Large intestine (tissue), 12 donors: ENCODE results near the gene APOF. TPM values are rescaled to one million over a fixed set of nuclear protein-coding genes. Genes with fewer than 3 reads are reported as not detected.
"Not testable (repeated sequence)": the region's sequence is repeated elsewhere in the genome, so short reads cannot be mapped to it uniquely, and the experiment has no call there.

Experiments used
- DNase-seq, 2 donors: peaks; one replicate each; pipeline versions ENCODE4 v3.0.0 to v3.0.0-alpha.2; 2013
- H3K27ac ChIP-seq: one replicate; pipeline ENCODE4 v1.5.1; 2013; ENCODE audit warnings: low read length
- H3K27me3 ChIP-seq: 2 replicates; pipeline ENCODE4 v1.6.1; 2013; ENCODE audit warnings: low read length; ENCODE audit not compliant: control insufficient read depth, insufficient read depth
- H3K36me3 ChIP-seq: 2 replicates; pipeline ENCODE4 v1.6.1; 2013; ENCODE audit warnings: low read length; ENCODE audit not compliant: control insufficient read depth, insufficient read depth
- H3K4me1 ChIP-seq: one replicate; pipeline ENCODE4 v1.6.1; 2013; ENCODE audit warnings: low read length; ENCODE audit not compliant: control insufficient read depth, insufficient read depth
- H3K4me3 ChIP-seq: one replicate; pipeline ENCODE4 v1.5.1; 2013; ENCODE audit warnings: low read length
- H3K9me3 ChIP-seq: one replicate; pipeline ENCODE4 v1.6.1; 2013; ENCODE audit warnings: mild to moderate bottlenecking, low read depth, low read length, moderate library complexity; ENCODE audit not compliant: control insufficient read depth
- WGBS: methylation state at CpG from one replicate; pipeline ENCODE4 v1.1.5; 2013; ENCODE audit warnings: low lambda C conversion rate; ENCODE audit not compliant: insufficient coverage; 5-methylcytosine and 5-hydroxymethylcytosine counted together
- long read RNA-seq, 11 donors: transcript quantifications; one replicate each; lab custom pipeline, GENCODE V29; 2026
- polyA plus RNA-seq: library from polyadenylated mRNA; unstranded; fragments of 120-200 nt; gene quantifications from one replicate; pipeline ENCODE4 v1.2.1, GENCODE V29; 2013

APOF gene, protein sequence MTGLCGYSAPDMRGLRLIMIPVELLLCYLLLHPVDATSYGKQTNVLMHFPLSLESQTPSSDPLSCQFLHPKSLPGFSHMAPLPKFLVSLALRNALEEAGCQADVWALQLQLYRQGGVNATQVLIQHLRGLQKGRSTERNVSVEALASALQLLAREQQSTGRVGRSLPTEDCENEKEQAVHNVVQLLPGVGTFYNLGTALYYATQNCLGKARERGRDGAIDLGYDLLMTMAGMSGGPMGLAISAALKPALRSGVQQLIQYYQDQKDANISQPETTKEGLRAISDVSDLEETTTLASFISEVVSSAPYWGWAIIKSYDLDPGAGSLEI
- polyA plus RNA-seq = 0.06 TPM
- long read RNA-seq, donor 1 = 0 reads
- long read RNA-seq, donor 2 = 0 reads
- long read RNA-seq, donor 3 = 0 reads
- long read RNA-seq, donor 4 = 0 reads
- long read RNA-seq, donor 5 = 0 reads
- long read RNA-seq, donor 6 = 0 reads
- long read RNA-seq, donor 7 = 0 reads
- long read RNA-seq, donor 8 = 0 reads
- long read RNA-seq, donor 9 = 0 reads
- long read RNA-seq, donor 10 = 0 reads
- long read RNA-seq, donor 11 = 0 reads

DNA sequence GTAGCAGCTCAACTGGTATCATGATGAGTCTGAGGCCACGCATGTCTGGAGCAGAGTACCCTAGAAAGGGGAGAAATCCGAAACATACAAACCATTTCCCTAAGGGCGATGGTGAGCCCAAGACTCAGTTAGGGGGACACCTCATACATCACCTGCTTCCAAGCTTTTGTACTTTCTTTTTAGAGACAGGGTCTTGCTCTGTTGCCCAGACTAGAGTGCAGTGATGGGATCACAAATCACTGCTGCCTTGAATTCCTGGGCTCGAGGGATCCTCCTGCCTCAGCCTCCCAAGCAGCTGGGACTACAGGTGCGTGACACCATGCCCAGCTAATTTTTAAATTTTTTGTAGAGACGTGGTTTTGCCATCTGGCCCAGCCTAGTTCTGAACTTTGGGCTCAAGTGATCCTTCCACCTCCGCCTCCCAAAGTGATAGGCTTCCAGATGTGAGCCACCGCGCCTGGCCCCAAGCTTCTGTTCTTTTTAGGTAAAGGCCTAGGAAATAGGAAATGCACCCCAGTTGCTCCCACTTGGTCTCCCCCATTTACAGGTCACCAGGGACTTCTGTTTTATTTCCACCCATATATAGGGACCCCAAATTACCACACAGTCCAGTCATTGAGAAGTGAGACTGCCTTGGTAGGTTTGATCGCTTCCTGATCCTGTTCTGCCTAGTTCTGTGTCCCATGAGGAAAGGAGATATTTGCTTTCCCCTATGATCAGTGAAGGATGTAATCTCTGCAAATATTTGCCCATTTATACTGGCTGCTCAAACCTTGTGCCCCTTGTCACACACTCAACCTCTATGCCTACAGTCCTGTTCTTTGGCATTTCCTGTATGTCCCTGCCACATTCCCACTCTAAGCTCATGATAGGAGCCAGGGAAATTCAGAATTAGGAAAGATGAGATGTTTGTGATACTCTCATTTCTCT, at the start of gene APOF:
APOF (minus strand) TSS at position 728 of the 930 bp plus-strand sequence; CDS start at position 616, 112 bp downstream.
- DNase-seq = no peak
- 60% methylated on average over 1 of the region's 10 CpGs for WGBS
- Histone ChIP-seq H3K4me1 (peaks cover 8% of the 10 kb centered on the region), H3K4me3 (no peak within 1 kb of the TSS), H3K36me3 (no peaks in the 10 kb centered on the region), H3K27me3 (no peaks in the 10 kb centered on the region), H3K9me3 (no peaks in the 10 kb centered on the region), H3K27ac (no peak within 1 kb of the TSS)

DNA sequence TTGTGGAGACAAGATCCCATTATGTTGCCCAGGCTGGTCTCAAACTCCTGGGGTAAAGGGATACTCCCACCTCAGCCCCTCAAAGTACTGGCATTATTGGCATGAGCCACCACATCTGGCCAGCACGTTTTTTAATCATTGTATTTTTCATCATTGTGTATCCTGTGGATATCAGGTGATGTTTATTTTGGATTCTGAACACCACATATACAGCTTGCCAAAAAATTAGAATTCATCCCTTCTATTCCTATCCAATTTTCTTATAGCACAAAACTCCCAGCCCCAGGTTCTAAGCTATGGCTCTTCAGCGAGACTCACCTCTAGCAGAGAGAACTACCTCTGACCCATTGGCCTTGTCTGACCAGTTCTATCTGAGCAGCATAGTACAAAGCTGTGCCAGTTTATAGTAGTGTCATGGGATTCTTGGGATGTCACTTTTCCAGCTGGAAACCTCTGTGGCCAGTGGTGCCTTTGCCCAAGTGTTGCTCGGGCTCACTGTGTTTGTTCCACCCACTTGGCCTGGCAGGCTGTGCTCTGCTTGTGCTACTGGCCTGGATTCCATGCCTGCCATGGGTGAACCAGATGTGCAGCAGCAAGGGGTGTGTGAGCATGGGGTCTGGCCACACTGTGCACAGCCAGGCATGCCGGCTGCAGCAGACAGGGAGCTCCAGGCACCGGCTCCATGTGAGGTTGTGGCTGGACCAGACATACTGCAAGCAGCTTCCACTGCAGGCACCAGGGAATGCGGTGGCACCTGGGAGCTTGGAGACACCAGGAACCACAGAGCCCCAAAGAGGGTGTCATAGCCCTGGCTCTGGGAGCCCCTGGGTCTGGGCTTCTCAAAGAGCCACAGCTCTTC, 49.4 kb upstream of the APOF start:
- Histone ChIP-seq H3K4me3 (no peak overlapping the region), H3K4me1 (peaks cover 5% of the 10 kb centered on the region)
- no CpG with 5 or more reads among the region's 6 CpGs for WGBS

DNA sequence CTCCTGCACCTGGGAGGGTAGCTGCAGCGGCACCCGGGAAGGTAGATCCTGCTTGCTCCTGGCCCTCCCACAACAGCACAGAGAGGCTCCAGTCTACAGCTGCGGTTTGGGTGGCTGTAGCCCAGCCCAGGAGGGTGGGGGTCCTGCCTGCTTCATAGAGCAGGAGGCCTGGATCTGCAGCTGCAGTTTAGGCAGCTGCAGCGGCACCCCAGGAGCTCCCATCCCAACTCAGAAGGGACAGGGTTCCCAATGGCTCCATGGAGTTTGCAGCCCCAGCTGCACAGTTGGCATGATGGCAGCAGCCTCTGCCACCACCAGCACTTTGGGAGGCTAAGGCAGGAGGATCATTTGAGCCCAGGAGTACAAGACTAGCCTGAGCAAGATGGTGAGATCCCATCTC, 48.1 kb upstream of the APOF start:
- no peak overlapping the region for H3K27ac ChIP-seq
- no peaks in the 10 kb centered on the region for H3K36me3 ChIP-seq
- peaks cover 5% of the 10 kb centered on the region for H3K4me1 ChIP-seq
- no CpG with 5 or more reads among the region's 4 CpGs for WGBS
- no peak for DNase-seq
- no peak overlapping the region for H3K4me3 ChIP-seq
- no peaks in the 10 kb centered on the region for H3K9me3 ChIP-seq
- H3K27me3 ChIP-seq = no peaks in the 10 kb centered on the region

More for the DNA sequence above, 49.4 kb upstream of the APOF start:
- H3K27ac ChIP-seq = no peak overlapping the region
- peaks cover under 1% of the 10 kb centered on the region for H3K36me3 ChIP-seq
- no peaks in the 10 kb centered on the region for H3K27me3 ChIP-seq
- H3K9me3 ChIP-seq = no peaks in the 10 kb centered on the region
- DNase-seq = no peak

DNA sequence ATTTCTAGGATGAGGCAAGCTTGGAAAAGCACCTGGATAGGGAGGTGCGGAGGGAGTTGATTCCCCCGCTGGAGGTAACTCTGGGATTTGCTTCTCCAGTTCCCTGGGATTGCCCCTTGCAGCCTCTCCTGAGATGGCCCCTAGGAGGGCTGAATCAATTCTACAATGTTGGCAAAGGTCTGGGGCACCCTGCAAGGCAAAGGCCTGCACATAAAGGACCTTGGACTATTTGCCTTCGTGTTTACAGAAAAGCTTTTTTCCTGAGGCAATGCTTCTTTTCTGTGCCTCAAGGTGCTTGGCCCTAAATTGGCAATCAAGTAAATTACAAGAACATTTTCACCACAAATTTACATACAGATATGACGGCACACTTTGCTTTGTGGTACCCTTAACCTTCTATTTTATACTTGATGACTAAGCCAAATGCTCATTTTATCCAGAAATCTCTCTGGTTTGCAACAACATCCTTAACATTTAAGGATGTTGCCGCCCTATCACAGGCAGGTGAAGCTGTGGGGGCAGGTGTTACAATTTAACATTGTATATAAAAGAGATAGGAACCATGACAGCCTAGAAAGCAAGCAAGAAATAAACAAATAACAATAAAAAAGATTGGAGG, 46.3 kb upstream of the APOF start:
- DNase-seq = peak; percentile 22 to 61
- peaks cover 5% of the 10 kb centered on the region for H3K4me1 ChIP-seq
- H3K36me3 ChIP-seq = no peaks in the 10 kb centered on the region
- no peak overlapping the region for H3K4me3 ChIP-seq
- no peaks in the 10 kb centered on the region for H3K9me3 ChIP-seq
- WGBS = no CpG with 5 or more reads among the region's 5 CpGs
- H3K27ac ChIP-seq = no peak overlapping the region
- H3K27me3 ChIP-seq = no peaks in the 10 kb centered on the region

DNA sequence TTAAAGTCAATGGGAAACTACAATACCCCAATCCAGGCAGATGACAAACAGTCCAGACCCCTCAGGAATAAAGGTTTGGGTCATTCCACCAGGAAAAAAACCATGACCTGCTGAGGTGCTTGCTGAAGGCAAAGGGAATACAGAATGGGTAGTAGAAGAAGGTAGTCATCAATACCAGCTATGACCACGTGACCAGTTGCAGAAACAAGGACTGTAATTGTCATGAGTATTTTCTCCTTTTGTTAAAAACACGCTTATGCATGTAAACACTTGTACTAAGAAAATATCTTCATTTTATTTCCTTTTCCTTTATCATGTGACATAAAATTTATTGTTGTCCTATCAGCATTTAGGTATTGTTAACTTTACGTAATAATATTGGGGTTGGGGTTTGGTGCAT, 41.6 kb upstream of the APOF start:
- H3K4me3 ChIP-seq, H3K9me3 ChIP-seq, H3K27me3 ChIP-seq, H3K27ac ChIP-seq, H3K36me3 ChIP-seq, H3K4me1 ChIP-seq, DNase-seq: not testable (repeated sequence)
- WGBS = no CpG with 5 or more reads among the region's 3 CpGs

DNA sequence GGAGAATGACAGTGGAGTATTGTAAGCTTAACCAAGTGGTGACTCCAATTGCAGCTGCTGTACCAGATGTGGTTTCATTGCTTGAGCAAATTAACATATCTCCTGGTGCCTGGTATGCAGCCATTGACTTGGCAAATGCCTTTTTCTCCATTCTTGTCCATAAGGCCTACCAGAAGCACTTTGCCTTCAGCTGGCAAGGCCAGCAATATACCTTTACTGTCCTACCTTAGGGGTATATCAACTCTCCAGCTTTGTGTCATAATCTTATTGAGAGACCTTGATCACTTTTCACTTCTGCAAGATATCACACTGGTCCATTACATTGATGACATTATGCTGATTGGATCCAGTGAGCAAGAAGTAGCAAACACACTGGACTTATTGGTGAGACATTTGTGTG, 39.0 kb upstream of the APOF start:
- H3K36me3 ChIP-seq, H3K9me3 ChIP-seq, H3K4me1 ChIP-seq, DNase-seq, H3K27me3 ChIP-seq, H3K4me3 ChIP-seq, H3K27ac ChIP-seq: not testable (repeated sequence)

DNA sequence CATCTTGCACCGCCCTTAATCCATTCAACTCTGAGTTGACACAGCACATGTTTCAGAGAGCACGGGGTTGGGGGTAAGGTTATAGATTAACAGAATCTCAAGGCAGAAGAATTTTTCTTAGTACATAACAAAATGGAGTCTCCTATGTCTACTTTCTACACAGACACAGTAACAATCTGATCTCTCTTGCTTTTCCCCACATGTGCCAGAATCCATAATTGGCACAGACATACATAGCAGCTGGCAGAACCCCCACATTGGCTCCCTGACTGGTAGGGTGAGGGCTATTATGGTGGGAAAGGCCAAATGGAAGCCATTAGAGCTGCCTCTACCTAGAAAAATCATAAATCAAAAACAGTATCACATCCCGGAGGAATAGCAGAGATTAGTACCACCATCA, 38.5 kb upstream of the APOF start:
- H3K4me1 ChIP-seq, DNase-seq, H3K27ac ChIP-seq, H3K36me3 ChIP-seq, H3K9me3 ChIP-seq, H3K4me3 ChIP-seq, H3K27me3 ChIP-seq: not testable (repeated sequence)
- no CpG with 5 or more reads among the region's 3 CpGs for WGBS

DNA sequence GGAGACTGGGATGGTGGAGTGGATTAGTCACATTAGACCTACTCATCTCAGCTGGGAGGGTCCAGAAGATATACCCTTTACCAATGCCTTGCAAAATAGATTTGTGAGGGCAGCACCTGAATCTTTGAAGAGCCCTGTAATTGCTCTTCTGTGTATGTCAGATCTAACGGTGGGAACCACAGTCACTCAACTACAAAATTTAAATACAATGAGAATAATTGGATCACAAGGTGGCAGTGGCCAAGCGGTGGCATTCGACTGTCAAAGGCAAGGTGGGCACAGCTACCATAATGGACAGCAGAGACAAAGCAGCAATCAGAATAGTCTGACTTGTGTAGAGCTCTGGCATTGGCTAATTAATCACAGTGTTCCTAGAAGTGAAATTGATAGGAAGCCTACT, 36.8 kb upstream of the APOF start:
- not testable (repeated sequence) for H3K4me1 ChIP-seq, H3K4me3 ChIP-seq, H3K36me3 ChIP-seq, H3K9me3 ChIP-seq, H3K27ac ChIP-seq, H3K27me3 ChIP-seq, DNase-seq
- no CpG with 5 or more reads among the region's 3 CpGs for WGBS

DNA sequence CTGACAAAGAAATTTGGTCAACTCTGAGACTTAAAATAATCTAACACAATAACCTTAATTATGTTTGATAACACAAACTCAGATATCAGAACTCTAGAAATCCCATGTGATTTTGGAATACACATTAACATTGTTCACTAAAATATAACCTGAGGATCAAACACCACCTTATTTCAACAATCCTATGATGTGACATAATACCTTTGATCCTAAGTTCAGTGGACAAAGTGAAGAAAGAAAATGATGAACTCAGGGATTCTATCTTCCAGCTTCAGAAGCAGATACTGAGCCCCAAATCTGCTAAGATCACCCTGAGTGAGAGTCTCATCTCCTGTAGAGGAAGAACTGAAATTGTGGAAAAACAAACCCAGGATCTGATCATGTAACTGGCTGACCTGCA, 35.7 kb upstream of the APOF start:
- no peak for DNase-seq
- no peaks in the 10 kb centered on the region for H3K27me3 ChIP-seq
- H3K27ac ChIP-seq = no peak overlapping the region
- H3K9me3 ChIP-seq = no peaks in the 10 kb centered on the region
- no peak overlapping the region for H3K4me3 ChIP-seq
- no peaks in the 10 kb centered on the region for H3K4me1 ChIP-seq
- no peaks in the 10 kb centered on the region for H3K36me3 ChIP-seq
